Ascending aorta (tissue), 2 donors: ENCODE data around the gene TWIST2. TPM values are rescaled to one million over a fixed set of nuclear protein-coding genes. Genes with fewer than 3 reads are reported as not detected.

ENCODE experiments used
- DNase-seq, 2 donors: peaks; one replicate each; pipeline ENCODE4 v3.0.0-alpha.2; 2019; ENCODE audit warnings: low spot score in 2 of 2
- H3K27ac ChIP-seq, 2 donors: fragments of 200-600 bp; sonication (generic); one replicate each; pipeline ENCODE4 v1.5.1; 2016 to 2017; ENCODE audit warnings: mild to moderate bottlenecking in 1 of 2
- H3K27me3 ChIP-seq: fragments of 200-600 bp; sonication (generic); one replicate; pipeline ENCODE4 v1.5.1; 2017
- H3K36me3 ChIP-seq, 2 donors: fragments of 200-600 bp; sonication (generic); one replicate each; pipeline ENCODE4 v1.5.1; 2016
- H3K4me1 ChIP-seq, 2 donors: fragments of 200-600 bp; sonication (generic); one replicate each; pipeline ENCODE4 v1.5.1; 2016 to 2017; ENCODE audit warnings: mild to moderate bottlenecking in 1 of 2
- H3K4me3 ChIP-seq, 2 donors: fragments of 200-600 bp; sonication (generic); one replicate each; pipeline ENCODE4 v1.5.1; 2016 to 2017; ENCODE audit warnings: mild to moderate bottlenecking in 1 of 2
- H3K9me3 ChIP-seq, 2 donors: fragments of 200-600 bp; sonication (generic); one replicate each; pipeline ENCODE4 v1.5.1; 2016
- intact Hi-C: fragments of 100-400 bp; cut with DNase I; formaldehyde crosslinking; loops from one replicate; pipeline ENCODE4 v1.15.1; 2023
- total RNA-seq: library from RNA; depleted of rRNA; stranded (reverse); fragments of >200 nt; gene quantifications from one replicate; pipeline ENCODE4 v1.1.0, GENCODE V29; 2016
- TF ChIP-seq, protein P1 (sequence below), 3 experiments: fragments of 200-600 bp in 2 of 3; fragments of 450-650 bp in 1 of 3; sonication (generic) in 2 of 3; IDR thresholded peaks; one replicate each; pipeline ENCODE4 v1.5.1; 2016 to 2019; ENCODE audit warnings: antibody characterized with exemption in 3 of 3, mild to moderate bottlenecking in 1 of 3, moderate library complexity in 1 of 3

The TWIST2 gene
- total RNA-seq, 1 donor from 2014 or later: 108 TPM

DNA sequence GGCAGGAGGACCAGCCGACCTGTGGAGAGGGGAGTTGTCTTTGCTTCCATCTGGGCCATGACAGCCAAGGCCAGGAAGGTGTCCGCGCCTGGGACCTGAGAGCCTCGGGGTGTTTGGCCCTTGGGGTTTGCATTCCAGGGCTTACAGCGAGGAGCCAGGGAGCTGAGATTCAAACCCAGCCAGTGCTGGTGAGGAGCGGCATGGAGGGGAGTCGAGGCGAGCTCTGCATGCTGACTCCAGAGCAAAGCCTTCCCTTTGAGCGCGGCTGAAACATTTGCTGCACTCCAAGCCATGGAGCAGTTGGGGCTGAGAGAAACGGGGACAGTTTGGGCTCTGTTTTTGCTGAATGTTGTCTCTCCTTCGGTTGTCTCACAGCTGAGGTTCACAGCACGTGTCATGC lies 77.4 kb downstream of the TWIST2 start:
- H3K4me3 ChIP-seq: no peak overlapping the region
- TF ChIP-seq, protein P1, sequence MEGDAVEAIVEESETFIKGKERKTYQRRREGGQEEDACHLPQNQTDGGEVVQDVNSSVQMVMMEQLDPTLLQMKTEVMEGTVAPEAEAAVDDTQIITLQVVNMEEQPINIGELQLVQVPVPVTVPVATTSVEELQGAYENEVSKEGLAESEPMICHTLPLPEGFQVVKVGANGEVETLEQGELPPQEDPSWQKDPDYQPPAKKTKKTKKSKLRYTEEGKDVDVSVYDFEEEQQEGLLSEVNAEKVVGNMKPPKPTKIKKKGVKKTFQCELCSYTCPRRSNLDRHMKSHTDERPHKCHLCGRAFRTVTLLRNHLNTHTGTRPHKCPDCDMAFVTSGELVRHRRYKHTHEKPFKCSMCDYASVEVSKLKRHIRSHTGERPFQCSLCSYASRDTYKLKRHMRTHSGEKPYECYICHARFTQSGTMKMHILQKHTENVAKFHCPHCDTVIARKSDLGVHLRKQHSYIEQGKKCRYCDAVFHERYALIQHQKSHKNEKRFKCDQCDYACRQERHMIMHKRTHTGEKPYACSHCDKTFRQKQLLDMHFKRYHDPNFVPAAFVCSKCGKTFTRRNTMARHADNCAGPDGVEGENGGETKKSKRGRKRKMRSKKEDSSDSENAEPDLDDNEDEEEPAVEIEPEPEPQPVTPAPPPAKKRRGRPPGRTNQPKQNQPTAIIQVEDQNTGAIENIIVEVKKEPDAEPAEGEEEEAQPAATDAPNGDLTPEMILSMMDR (IDR thresholded peaks at IDR 0.05): no peak
- H3K9me3 ChIP-seq: no peaks in the 10 kb centered on the region
- DNase-seq: no peak
- no peaks in the 10 kb centered on the region for H3K36me3 ChIP-seq
- H3K27ac ChIP-seq: no peak overlapping the region
- H3K27me3 ChIP-seq: no peaks in the 10 kb centered on the region
- H3K4me1 ChIP-seq: peaks cover 0 to 6% of the 10 kb centered on the region in 2 donors
- intact Hi-C loops: no loop called here

DNA sequence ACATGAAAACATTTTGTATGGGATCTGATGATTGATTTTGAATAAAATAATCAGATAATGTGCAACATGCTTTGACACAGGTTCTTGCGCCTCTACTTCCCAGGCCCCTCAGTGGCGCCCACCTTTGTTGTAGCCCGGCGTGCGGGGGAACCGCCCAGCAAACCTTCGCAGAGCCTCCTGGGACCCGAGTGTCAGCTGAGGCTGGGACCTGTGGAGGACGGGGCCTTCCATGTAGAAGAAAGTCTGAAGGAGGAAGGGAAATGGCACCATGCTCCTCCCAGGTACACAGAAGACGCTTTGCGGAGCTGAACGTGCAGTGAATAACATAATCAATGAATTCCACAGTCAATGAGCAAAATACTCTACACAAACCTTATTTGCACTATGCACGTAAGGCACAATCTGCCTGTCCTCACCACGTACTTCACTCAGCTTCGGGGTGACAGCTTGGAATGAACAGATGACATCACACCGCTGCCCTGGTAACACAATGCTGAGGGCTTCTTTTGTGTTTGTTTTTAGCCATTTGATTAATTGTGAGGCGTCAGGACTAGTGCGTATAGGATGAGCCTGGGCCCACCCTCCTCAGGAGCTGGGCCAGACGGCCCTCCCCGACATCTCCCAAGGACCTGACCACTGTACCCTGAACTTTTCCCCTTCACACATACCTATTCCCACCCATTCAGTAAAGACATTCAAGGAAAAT lies 78.1 kb downstream of the TWIST2 start:
- TF ChIP-seq, protein P1 (IDR thresholded peaks at IDR 0.05): no peak
- peak in 1 of 2 donors; percentile 24 for DNase-seq
- no peaks in the 10 kb centered on the region for H3K9me3 ChIP-seq
- no peak overlapping the region for H3K4me3 ChIP-seq
- no peaks in the 10 kb centered on the region for H3K36me3 ChIP-seq
- peaks cover 0 to 7% of the 10 kb centered on the region in 2 donors for H3K4me1 ChIP-seq
- no peak overlapping the region for H3K27ac ChIP-seq
- H3K27me3 ChIP-seq: no peaks in the 10 kb centered on the region
- intact Hi-C loops: no loop called here

DNA sequence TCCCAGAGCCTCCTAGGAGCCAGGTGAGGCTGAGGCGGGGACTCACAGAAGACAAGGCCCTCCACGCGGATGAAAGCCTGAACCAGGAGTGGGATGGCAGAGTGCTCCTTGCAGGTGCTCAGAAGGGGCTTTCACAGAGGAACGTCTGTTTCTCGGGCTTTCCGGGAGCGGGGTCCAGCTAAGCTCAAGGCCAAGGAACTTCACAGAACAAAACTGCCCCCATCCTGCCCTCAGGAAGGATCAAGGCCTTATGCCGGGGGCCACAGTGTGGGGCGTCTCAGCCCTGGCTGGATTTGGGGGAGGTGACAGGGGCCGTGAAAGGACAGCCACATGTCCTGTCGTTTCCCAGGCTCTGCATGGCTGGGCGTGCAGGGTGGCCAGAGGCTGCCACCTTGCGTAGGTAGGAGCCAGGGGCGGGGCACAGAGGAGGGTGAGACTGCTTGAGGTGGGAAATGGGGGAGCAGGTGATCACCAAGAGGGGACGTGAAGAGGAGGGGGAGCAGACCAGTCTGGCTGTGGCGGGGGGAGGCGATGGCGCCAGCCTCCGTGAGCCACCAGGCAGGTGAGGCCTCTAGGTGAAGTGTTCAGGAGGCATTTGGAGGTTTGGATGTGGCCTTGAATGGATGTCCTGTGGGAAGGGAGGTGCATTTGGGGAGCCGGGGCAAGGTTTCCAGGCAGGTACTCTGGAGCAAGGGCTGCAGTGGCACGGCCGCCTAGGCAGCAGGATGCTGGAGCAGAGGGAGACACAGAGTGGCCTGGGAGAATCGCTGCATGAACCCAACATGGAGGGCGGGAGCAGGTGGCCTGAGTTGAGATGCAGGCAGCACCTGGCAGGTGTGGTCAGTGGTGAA lies 79.1 kb downstream of the TWIST2 start:
- no peaks in the 10 kb centered on the region for H3K9me3 ChIP-seq
- H3K27ac ChIP-seq: no peak overlapping the region
- intact Hi-C loops: no loop called here
- H3K4me3 ChIP-seq: no peak overlapping the region
- no peaks in the 10 kb centered on the region for H3K27me3 ChIP-seq
- peaks cover 0 to 7% of the 10 kb centered on the region in 2 donors for H3K4me1 ChIP-seq
- TF ChIP-seq, protein P1 (IDR thresholded peaks at IDR 0.05): no peak
- no peaks in the 10 kb centered on the region for H3K36me3 ChIP-seq
- DNase-seq: peak in 1 of 2 donors; percentile 54

DNA sequence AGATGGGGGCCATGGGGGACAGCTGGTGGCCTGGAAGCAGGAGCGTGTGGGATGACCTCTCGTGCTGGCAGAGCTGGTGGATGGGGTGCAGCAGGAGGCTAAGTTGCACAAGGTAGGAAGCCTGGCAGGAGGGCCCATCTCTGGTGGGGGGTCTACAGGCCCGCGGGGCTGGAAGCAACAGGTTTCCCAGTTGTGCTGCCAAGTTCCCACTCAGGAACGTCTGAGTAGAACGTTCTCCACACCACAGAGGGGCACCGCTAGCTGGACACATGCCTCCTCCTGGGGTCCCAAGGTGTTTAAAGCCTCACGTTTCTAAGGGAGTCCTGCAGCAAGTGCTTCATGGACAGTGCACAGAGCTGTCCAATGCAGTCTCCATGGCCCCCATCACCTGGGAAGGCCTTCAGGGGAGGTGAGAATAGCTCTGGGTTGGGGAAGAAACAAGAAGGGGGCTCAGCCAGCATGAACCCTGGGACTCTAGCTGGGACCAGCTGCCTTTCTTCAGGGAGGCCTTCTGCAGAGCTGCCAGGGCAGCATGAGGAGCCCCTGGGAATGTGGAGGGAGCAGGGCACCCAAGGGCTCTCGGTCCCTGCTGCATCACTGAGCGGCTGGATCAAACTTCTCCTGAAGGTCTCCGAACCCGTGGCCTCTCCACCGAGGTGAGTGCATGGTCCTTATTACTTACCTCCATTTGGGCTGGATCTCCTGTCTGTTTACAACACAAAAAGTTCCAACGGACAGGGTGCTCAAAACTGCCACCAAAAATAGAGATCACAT lies 80.0 kb downstream of the TWIST2 start:
- Histone ChIP-seq H3K9me3 (no peaks in the 10 kb centered on the region), H3K4me3 (no peak overlapping the region), H3K27ac (no peak overlapping the region), H3K27me3 (no peaks in the 10 kb centered on the region), H3K4me1 (peaks cover 0 to 7% of the 10 kb centered on the region in 2 donors), H3K36me3 (no peaks in the 10 kb centered on the region)
- DNase-seq: peak in 1 of 2 donors; percentile 49
- intact Hi-C loops: no loop called here
- TF ChIP-seq, protein P1 (IDR thresholded peaks at IDR 0.05): no peak

DNA sequence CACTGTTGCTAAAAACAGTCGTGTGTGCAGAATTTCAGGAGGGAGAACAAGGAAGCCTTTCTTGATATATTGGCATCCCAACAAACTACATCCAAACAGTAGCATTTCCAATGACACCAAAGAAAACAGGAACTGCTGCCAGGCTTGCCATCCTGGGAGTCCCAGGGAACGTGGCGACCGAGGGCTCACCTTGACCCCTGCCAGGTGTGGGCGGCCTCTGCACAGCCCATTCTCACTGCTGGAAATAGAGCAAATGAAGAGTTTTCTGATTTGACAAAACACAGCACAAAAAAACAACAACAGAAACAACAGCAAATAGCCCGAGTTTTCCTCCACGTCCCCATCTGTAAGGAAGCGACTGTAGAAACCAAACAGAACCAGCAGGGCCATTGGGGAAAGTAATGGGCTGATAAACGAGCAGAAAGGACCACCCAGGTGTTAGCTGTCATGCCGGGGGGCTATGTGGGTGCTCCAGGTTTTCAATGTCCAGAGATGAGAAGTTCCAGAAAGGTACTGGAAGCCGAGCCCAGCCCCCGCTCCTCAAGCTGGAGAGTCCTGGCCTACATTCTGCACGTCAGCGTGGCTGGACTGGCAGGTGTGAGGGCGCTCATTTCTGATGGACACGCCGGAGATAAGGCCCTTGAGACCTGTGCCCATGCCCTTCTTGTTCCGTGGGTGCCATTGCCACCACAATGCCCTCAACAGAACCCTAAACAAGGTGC lies 80.8 kb downstream of the TWIST2 start:
- Histone ChIP-seq H3K4me1 (peaks cover 0 to 7% of the 10 kb centered on the region in 2 donors), H3K9me3 (no peaks in the 10 kb centered on the region), H3K4me3 (no peak overlapping the region), H3K36me3 (no peaks in the 10 kb centered on the region), H3K27ac (no peak overlapping the region), H3K27me3 (no peaks in the 10 kb centered on the region)
- DNase-seq: peak in 1 of 2 donors; percentile 50
- intact Hi-C loops: no loop called here
- TF ChIP-seq, protein P1 (IDR thresholded peaks at IDR 0.05): no peak
